IPS-15b (cell line): Measurements from ENCODE around the gene TC2N.

Source experiments
- H3K27me3 ChIP-seq: one replicate; pipeline ENCODE4 v1.6.1; 2013; ENCODE audit warnings: low read length; ENCODE audit not compliant: control insufficient read depth, insufficient read depth
- H3K36me3 ChIP-seq: one replicate; pipeline ENCODE4 v1.6.1; 2013; ENCODE audit warnings: low read length; ENCODE audit not compliant: control insufficient read depth, insufficient read depth
- H3K4me1 ChIP-seq: one replicate; pipeline ENCODE4 v1.6.1; 2013; ENCODE audit warnings: mild to moderate bottlenecking, low read length; ENCODE audit not compliant: control insufficient read depth, insufficient read depth
- H3K4me3 ChIP-seq: one replicate; pipeline ENCODE4 v1.5.1; 2013; ENCODE audit warnings: low read depth, low read length
- H3K9ac ChIP-seq: one replicate; pipeline ENCODE4 v1.6.1; 2013; ENCODE audit warnings: low read depth, mild to moderate bottlenecking, low read length
- H3K9me3 ChIP-seq: one replicate; pipeline ENCODE4 v1.6.1; 2013; ENCODE audit warnings: mild to moderate bottlenecking, low read length; ENCODE audit not compliant: control insufficient read depth, insufficient read depth

Gene TC2N

DNA sequence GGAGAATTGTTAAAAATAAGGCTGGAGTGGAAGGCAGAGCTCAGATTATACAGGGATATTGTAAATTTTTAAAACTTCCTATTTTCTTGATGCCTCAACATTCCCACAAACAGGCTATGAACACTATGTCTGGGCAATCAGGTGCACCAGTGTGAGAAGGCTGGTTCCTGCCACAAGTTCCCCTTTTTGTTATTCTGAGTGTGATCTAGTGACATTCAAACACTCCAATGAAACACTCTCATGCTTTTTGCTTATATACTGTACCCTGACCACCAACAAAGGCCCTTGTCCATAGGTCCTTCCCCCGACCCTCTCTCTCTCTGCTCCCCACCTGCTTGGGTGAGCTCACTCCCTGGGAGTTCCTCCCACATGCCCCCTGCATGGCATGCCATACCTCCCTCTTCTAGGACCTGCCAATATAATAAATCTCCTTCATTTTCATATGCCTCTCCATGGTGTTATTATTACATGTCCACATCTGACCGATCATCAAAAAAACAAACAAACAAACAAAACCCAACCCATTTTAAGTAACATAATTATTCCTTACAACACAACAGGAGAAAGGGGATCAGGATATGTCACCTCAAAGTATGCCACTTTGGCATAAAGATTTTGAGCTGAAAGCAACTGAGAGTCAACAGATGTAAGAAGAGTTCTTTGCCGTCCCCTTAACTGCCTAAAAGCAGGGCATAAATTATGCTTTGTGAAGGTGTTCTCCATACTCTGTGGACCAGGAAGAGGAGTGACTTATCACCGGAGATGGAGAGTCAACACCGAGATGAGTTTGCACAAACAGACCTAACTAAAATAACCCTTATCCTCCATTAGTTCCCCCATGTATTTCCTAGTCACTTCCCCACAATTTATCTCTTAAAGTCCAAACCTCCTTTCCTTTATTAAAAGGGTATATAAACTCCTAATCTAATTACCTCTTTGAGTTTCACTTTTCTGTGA, 92.9 kb downstream of the TC2N start:
- Histone ChIP-seq H3K9ac (no peak overlapping the region), H3K9me3 (no peaks in the 10 kb centered on the region), H3K36me3 (no peaks in the 10 kb centered on the region), H3K4me1 (no peaks in the 10 kb centered on the region), H3K27me3 (no peaks in the 10 kb centered on the region), H3K4me3 (no peak overlapping the region)

DNA sequence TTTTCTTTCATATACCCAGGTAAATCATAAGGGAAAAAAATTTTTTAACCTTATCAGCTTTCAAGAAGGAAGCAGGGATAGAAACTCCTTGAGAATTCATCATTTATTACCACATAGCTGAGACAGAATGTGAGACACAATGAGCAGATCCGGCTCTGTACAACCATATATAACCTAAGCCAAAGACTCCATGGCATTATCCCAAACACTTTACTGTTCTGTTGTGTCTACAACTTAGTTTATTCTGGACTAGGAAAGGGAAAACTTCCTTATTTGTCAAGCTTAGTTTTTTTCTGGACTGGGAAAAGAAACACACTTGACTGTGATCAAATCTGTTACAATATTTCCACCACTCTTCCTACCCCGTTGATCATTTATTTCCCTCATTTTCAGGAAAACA, 97.2 kb downstream of the TC2N start:
- no peak overlapping the region for H3K4me3 ChIP-seq
- H3K9ac ChIP-seq: no peak overlapping the region
- H3K9me3 ChIP-seq: no peaks in the 10 kb centered on the region
- H3K27me3 ChIP-seq: no peaks in the 10 kb centered on the region
- no peaks in the 10 kb centered on the region for H3K4me1 ChIP-seq
- no peaks in the 10 kb centered on the region for H3K36me3 ChIP-seq

DNA sequence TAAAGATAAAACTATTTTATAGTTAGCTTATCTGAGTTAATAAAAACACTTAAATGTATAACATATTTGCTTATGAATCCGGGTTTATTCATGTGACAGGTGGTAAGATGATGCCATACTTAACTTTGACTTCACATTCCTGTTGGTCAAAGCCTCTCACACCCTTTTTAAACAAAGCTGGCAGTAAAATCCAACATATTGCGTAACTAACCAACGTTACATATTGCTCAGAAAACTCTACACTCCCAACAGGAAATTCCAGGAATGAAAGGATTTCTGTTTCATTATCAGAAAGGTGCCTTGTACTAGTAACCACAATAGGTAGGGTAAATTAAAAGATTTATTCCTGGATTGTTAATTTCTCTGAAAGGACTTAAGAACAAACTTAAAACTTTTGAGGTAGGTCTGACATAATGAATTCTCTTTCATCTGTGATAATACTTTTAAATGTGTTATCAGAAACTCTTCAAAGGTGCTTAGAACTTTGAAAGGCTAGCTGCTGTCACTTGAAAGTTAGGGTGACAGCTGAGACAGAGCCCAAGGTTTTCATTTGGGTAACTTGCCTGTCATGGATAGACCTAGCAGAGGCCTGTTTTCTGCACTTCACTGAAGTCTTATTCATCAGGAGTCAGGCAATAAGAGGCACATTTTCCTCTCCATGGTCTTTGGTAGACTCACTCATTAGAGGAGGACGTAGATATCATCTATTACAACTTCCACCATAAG, 111.6 kb downstream of the TC2N start:
- no peaks in the 10 kb centered on the region for H3K36me3 ChIP-seq
- H3K27me3 ChIP-seq: no peaks in the 10 kb centered on the region
- no peaks in the 10 kb centered on the region for H3K4me1 ChIP-seq
- no peak overlapping the region for H3K9ac ChIP-seq
- H3K9me3 ChIP-seq: no peaks in the 10 kb centered on the region
- no peak overlapping the region for H3K4me3 ChIP-seq

DNA sequence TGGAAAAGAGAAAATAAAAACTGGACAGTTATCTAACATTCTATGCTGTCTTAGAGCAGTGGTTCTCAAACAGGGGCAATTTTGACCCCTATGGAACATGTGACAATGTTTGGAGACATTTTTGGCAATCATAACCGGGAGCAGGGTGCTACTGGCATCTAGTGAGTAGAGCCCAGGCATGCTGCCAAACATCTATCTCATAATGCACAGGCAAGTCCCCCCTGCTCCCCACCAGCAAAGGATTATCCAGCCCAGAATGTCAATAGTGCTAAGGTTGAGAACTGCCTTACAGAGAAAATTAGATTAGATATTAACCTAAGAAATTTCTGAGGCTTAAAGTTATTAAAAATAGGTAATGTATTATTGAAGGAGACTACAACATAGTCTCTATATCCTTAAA, 112.5 kb downstream of the TC2N start:
- no peak overlapping the region for H3K9ac ChIP-seq
- no peaks in the 10 kb centered on the region for H3K27me3 ChIP-seq
- no peaks in the 10 kb centered on the region for H3K9me3 ChIP-seq
- no peak overlapping the region for H3K4me3 ChIP-seq
- H3K36me3 ChIP-seq: no peaks in the 10 kb centered on the region
- no peaks in the 10 kb centered on the region for H3K4me1 ChIP-seq

DNA sequence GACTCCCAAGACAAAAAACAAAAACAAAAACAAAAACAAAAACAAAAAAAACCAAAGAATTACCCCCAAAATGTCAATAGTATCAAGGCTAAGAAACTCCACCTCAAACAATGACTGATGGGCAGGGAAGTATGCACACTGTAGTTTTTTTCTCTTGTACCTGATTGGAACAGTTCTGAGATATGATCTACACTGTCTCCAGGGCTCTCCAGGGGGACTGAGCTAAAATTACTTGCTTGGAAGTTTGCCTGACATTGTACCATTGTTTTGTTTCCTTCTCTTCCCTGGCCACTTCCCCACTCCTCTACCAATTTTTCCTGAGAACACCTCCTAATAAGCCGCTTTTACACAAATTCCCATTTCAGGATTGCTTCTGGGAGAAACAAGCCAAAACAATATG, 113.2 kb downstream of the TC2N start:
- Histone ChIP-seq H3K9me3 (no peaks in the 10 kb centered on the region), H3K4me3 (no peak overlapping the region), H3K4me1 (no peaks in the 10 kb centered on the region), H3K36me3 (no peaks in the 10 kb centered on the region), H3K9ac (no peak overlapping the region), H3K27me3 (no peaks in the 10 kb centered on the region)

DNA sequence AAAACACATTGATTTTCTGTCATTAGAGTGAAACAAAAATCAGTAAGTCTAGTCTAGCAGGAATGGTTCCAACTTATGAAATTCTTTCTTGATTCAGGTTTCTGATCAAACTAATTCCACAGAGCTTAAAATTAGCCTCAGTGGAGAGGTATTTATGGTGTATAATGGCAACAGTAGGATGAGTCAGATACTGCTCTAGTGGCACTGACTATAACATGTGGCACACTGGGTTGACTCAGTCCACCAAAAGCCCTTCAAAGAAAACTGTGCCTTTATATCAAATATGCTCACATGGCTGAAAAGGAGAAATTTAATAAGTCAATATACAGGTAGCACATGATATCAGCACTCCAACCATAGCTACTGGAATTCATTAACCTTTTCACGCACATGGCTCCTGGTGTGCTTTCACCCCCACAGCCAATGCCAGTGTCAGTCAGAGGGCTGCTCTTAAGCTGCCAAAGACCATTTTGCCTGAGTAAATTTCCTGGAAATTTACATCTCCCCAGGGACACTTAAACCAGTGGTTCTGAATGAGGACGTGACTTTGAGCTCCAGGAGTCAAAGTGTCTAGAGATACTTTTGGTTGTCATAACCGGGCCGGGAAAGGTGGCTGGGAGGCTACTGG, 113.7 kb downstream of the TC2N start:
- Histone ChIP-seq H3K9ac (no peak overlapping the region), H3K4me3 (no peak overlapping the region), H3K27me3 (no peaks in the 10 kb centered on the region), H3K9me3 (no peaks in the 10 kb centered on the region), H3K4me1 (no peaks in the 10 kb centered on the region), H3K36me3 (no peaks in the 10 kb centered on the region)

DNA sequence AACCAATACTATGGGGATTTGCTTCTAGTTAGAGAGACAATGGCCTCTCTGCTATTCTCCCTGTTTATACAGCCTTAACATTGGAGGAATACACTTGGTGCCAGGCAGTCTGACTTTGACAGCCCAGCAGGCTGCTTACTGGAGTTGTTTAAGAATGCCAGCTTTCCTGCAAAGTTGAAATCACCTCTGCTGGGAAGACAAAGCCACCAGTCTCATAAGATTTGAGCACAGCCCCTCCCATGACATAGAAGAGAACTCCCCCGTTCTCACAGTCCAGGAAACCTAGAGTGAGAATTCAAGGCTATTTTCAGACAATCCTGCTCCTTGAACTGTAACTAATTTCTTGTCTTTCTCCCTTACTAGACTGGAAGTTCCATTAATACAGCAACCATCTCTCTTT, 114.4 kb downstream of the TC2N start:
- Histone ChIP-seq H3K27me3 (no peaks in the 10 kb centered on the region), H3K9me3 (no peaks in the 10 kb centered on the region), H3K36me3 (no peaks in the 10 kb centered on the region), H3K9ac (no peak overlapping the region), H3K4me3 (no peak overlapping the region), H3K4me1 (no peaks in the 10 kb centered on the region)

DNA sequence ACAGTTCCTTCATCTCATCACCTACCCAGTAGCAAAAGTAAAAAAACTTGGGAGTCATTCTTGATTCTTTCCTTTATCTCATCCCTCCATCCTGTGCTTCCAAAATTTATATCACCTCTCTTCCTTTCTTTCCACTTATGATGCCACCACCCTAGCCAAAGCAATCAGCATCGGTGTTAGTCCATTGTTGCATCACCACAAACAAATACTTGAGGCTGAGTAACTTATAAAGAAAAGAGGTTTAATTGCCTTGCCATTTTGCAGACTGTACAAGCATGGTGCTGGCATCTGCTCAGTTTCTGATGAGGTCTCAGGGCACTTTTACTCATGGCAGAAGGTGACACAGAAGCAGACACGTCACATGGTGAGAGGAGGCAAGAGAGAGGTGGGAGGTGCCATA, 115.6 kb downstream of the TC2N start:
- no peak overlapping the region for H3K9ac ChIP-seq
- no peaks in the 10 kb centered on the region for H3K9me3 ChIP-seq
- no peaks in the 10 kb centered on the region for H3K27me3 ChIP-seq
- no peaks in the 10 kb centered on the region for H3K36me3 ChIP-seq
- H3K4me1 ChIP-seq: no peaks in the 10 kb centered on the region
- no peak overlapping the region for H3K4me3 ChIP-seq

DNA sequence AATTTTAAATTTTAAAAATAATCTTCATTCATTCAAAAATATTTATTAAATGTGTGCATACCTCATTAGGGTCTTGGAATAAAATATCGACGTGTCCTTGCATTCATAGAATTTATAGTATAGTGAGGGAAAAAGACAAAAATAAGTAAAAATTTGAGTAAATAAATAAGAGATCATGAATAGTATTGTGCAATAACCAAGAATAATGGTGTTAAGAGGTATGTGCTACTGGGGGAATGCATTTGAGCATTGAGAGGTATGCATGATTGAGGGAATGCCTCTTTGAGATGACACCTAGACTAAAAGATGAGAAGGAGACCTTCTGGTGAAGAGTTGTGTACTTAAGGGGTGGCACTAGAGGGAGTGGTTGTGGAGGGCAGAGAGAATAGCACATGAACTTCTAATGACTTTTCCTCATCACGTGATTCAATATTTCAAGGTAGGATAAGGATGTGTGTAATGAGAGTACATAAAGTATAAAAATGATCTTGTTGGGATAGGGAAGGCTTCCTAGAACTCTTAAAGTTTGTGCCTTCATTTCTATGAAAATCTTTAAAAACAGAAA, 116.6 kb downstream of the TC2N start:
- Histone ChIP-seq H3K36me3 (no peaks in the 10 kb centered on the region), H3K9ac (no peak overlapping the region), H3K4me3 (no peak overlapping the region), H3K27me3 (no peaks in the 10 kb centered on the region), H3K9me3 (no peaks in the 10 kb centered on the region), H3K4me1 (no peaks in the 10 kb centered on the region)

DNA sequence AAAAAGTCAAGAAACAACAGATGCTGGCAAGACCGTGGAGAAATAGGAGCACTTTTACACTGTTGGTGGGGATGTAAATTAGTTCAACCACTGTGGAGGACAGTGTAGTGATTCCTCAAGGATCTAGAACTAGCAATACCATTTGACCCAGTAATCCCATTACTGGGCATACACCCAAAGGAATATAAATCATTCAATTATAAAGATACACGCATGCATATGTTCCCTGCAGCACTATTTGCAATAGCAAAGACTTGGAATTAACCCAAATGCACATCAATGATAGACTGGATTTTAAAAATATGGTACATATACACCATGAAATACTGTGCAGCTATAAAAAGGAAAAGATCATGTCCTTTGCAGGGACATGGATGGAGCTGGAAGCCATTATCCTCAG, 117.5 kb downstream of the TC2N start:
- H3K36me3 ChIP-seq: no peaks in the 10 kb centered on the region
- H3K9ac ChIP-seq: no peak overlapping the region

DNA sequence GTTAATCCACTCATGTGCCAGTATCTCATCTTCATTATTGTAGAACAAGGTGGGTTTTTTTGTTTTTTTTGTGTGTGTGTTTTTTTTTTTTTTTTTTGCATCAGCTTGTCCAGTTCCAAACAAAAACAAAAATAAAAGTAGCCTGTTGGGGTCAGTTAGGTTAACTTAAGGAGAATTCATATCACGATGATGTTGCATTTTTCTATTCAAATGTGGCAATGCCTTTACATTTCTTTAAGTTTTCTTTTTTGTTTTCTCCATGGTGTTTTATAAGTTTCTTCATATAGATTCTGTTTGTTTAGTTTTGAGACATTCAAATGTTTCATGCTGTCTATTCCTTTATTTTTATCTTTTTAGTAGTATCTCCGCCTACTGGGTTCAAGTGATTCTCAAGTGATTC, 119.3 kb downstream of the TC2N start:
- Histone ChIP-seq H3K9ac (no peak overlapping the region), H3K4me3 (no peak overlapping the region), H3K4me1 (no peaks in the 10 kb centered on the region), H3K36me3 (no peaks in the 10 kb centered on the region), H3K27me3 (no peaks in the 10 kb centered on the region), H3K9me3 (no peaks in the 10 kb centered on the region)

More for the DNA sequence above, 117.5 kb downstream of the TC2N start:
- no peaks in the 10 kb centered on the region for H3K4me1 ChIP-seq
- no peaks in the 10 kb centered on the region for H3K9me3 ChIP-seq
- no peaks in the 10 kb centered on the region for H3K27me3 ChIP-seq
- H3K4me3 ChIP-seq: no peak overlapping the region
